GM18868 (cell line): ENCODE measurements around the gene HNRNPA0.

Experiments
- ATAC-seq: cut with Tn5 transposase; IDR thresholded peaks from one replicate; pipeline ENCODE4 v1.9.1; 2021; ENCODE audit warnings: mild to moderate bottlenecking, moderate library complexity; ENCODE audit not compliant: unreplicated experiment

HNRNPA0 gene

GRCh38 chr5:137728048-137728447 is 26.1 kb downstream of the HNRNPA0 start:
- ATAC-seq, result no peak

GRCh38 chr5:137727623-137728022 is 26.5 kb downstream of the HNRNPA0 start:
- ATAC-seq, result no peak

- no peak for ATAC-seq
Observed at GRCh38 chr5:137724251-137724650, 29.9 kb downstream of the HNRNPA0 start.

GRCh38 chr5:137718611-137719010 is 35.6 kb downstream of the HNRNPA0 start:
- no peak for ATAC-seq

- no peak for ATAC-seq
Observed at GRCh38 chr5:137716337-137716736, 37.8 kb downstream of the HNRNPA0 start.

GRCh38 chr5:137715456-137715855 is 38.7 kb downstream of the HNRNPA0 start:
- ATAC-seq, result no peak

- no peak for ATAC-seq
Observed at GRCh38 chr5:137714946-137715345, 39.2 kb downstream of the HNRNPA0 start.

- ATAC-seq, result no peak
Observed at GRCh38 chr5:137714494-137714893, 39.7 kb downstream of the HNRNPA0 start.

- ATAC-seq, result no peak
Observed at GRCh38 chr5:137712139-137712667, 42.0 kb downstream of the HNRNPA0 start.

- no peak for ATAC-seq
Observed at GRCh38 chr5:137710086-137710485, 44.1 kb downstream of the HNRNPA0 start.

- no peak for ATAC-seq
Observed at GRCh38 chr5:137708796-137709559, 45.2 kb downstream of the HNRNPA0 start.

- no peak for ATAC-seq
Observed at GRCh38 chr5:137708062-137708461, 46.1 kb downstream of the HNRNPA0 start.

GRCh38 chr5:137706841-137707240 is 47.3 kb downstream of the HNRNPA0 start:
- ATAC-seq, result no peak

GRCh38 chr5:137705106-137705505 is 49.1 kb downstream of the HNRNPA0 start:
- ATAC-seq, result no peak

GRCh38 chr5:137703565-137703964 is 50.6 kb downstream of the HNRNPA0 start:
- ATAC-seq, result no peak

GRCh38 chr5:137700282-137700680 is 53.9 kb downstream of the HNRNPA0 start:
- ATAC-seq, result no peak

GRCh38 chr5:137699336-137700281 is 54.6 kb downstream of the HNRNPA0 start:
- no peak for ATAC-seq

GRCh38 chr5:137696481-137696880 is 57.7 kb downstream of the HNRNPA0 start:
- no peak for ATAC-seq

- ATAC-seq, result no peak
Observed at GRCh38 chr5:137695651-137696428, 58.3 kb downstream of the HNRNPA0 start.
